HG03066 (cell line): ENCODE measurements around the gene CLASP2.

ENCODE experiments used
- ATAC-seq: cut with Tn5 transposase; IDR thresholded peaks from one replicate; pipeline ENCODE4 v1.9.1; 2021; ENCODE audit warnings: low read depth; ENCODE audit not compliant: unreplicated experiment

CLASP2 gene

DNA sequence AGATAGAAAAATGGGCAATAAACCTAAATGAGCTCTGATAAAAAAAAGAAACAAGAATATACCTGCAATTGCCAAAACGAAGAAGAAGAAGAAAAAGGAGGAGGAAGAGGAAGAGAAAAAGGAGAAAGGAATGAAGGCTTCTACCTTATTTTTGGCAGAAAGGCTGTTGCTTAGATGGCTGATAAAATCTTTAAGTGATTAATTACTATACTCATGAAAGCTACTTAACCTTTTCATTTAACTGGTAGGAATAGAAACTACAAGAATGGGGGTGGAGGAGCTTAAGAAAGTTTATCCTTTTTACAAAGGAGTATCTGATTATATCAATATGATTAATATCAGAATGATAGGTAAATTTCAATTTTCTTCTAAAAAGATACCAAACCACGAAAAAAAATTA is 75.2 kb downstream of the CLASP2 start:
- ATAC-seq, result no peak

GRCh38 chr3:33639889-33640288 is 78.2 kb downstream of the CLASP2 start:
- no peak for ATAC-seq

DNA sequence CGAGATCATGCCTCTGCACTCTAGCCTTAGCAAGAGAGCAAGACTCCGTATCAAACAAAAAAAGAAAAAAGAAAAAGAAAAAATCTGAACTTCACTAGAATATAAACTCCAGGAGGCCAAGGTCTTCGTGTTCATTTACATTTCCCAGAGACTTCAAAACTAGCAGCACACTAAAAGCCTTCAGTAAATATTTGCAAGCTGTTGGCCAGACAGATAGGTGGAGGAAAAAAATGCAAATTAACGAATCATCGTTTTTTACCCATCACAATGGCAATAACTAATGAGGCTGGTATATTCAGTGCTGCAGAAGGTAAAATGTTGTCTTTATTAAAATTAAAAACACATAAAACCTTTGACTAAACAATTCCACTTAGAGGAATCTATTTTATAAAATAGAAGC is 80.6 kb downstream of the CLASP2 start:
- no peak for ATAC-seq

DNA sequence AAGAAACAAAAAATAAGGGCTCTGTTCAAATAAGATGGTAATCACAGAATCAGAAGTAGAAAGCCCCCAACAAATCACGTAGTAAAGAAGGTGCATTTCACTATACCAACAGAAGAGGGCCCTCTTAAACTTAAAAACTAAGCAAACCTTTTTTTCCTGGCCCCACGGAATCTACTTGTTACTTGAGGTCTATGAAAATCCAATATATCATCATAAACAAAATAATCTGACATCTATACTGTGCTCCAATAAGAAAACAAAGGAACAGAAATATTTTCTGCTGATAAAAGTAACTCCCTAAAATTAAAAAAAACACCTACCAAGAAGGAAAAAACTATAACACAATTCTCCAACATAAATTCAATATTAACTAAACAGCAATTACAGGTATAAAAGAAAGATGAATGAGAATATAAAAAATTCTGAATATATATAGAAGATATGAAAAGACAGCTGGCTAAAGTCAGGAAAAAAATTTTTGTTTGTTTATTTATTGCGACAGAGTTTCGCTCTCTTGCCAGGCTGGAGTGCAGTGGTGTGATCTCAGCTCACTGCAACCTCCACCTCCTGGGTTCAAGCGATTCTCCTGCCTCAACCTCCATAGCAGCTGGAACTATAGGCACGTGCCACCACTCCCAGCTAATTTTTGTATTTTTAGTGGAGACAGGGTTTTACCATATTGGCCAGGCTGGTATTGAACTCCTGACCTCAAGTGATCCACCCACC is 81.8 kb downstream of the CLASP2 start:
- ATAC-seq, result no peak

- no peak for ATAC-seq
Measured at GRCh38 chr3:33634262-33634661, 83.8 kb downstream of the CLASP2 start.

- ATAC-seq, result no peak
Measured at GRCh38 chr3:33629219-33629618, 88.8 kb downstream of the CLASP2 start.

GRCh38 chr3:33624756-33625155 is 93.3 kb downstream of the CLASP2 start:
- ATAC-seq, result no peak

DNA sequence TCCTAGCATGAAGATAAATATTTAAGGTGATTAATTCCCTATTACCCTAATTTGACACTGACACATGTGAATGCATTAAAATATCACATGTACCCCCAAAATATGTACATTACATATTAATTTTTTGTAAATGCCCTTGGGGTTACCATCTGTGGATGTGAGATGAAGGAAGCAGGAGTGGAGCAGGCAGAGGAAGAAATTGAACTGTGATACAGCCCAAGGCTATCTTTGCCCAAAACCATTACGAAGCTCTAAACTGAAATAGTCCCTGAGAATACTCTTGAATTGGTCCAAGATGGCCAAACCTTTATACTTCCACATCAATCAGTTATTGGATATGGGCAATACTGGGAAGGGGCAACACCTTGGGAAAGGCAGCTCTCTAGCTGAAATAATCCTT is 105.0 kb downstream of the CLASP2 start:
- no peak for ATAC-seq

GRCh38 chr3:33612607-33613006 is 105.4 kb downstream of the CLASP2 start:
- ATAC-seq, result no peak

- no peak for ATAC-seq
Measured at GRCh38 chr3:33602829-33603228, 115.2 kb downstream of the CLASP2 start.

DNA sequence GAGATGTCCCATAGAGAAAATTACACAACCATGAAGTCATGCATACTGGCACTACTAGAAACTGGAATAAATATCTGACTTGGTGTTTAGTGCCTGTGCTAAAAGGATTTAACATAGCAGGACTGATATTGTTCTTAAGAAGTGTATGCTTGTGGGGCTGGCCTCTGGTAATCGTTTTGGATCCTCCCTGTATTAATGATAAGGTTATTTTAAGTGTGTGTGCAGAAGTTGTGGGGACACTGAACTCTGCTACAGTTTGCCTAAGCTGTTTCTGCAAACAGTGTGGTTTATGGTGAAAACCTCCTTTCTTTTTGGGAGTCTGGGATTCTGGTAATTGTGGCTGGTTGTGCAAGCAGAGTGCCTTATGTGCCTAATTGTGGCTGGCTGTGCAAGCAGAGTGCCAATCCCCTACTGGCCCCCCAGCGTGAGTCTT is 120.8 kb downstream of the CLASP2 start:
- ATAC-seq, result no peak

- ATAC-seq, result no peak
Measured at GRCh38 chr3:33592999-33593398, 125.1 kb downstream of the CLASP2 start.

DNA sequence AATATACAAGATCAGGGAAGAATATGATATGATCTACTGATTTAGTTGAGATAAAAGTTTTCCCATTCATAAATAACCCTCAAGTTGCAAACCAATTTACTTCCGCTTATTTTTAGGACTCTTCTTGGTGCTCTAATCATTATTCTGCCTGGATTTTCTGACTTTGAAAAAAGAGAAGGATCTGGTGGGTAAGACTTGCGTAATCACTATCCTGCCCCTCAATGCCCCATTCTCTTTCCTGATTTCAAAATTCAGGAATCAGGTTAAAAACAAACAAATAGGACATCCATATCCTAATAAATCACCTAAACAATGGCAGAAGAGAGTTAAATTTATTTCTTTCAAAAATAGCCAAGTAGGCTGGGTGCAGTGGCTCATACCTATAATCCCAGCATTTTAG is 127.5 kb downstream of the CLASP2 start:
- no peak for ATAC-seq

DNA sequence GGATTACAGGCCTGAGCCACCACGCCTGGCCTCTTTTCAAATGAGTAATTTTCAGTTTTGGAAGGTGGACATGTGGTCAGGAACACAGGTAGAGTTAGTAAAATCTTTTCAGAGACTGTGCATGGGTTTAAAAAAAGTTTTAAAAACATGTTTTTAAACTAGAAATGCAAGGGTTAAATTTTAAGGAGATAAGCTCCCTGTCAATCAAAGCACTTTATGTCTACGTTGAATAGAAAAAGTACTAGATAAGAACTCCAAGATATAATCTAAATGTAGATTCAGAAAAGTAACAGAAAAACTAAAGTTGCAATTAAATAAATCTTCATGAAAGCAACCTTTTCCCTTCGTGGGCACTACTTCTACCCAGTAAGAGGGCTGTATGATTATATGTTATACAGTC is 131.7 kb downstream of the CLASP2 start:
- ATAC-seq, result no peak

- ATAC-seq, result no peak
Measured at GRCh38 chr3:33582234-33582633, 135.8 kb downstream of the CLASP2 start.

- no peak for ATAC-seq
Measured at GRCh38 chr3:33581666-33582065, 136.4 kb downstream of the CLASP2 start.

GRCh38 chr3:33579840-33580239 is 138.2 kb downstream of the CLASP2 start:
- ATAC-seq, result no peak

GRCh38 chr3:33579178-33579510 is 138.9 kb downstream of the CLASP2 start:
- ATAC-seq, result no peak

DNA sequence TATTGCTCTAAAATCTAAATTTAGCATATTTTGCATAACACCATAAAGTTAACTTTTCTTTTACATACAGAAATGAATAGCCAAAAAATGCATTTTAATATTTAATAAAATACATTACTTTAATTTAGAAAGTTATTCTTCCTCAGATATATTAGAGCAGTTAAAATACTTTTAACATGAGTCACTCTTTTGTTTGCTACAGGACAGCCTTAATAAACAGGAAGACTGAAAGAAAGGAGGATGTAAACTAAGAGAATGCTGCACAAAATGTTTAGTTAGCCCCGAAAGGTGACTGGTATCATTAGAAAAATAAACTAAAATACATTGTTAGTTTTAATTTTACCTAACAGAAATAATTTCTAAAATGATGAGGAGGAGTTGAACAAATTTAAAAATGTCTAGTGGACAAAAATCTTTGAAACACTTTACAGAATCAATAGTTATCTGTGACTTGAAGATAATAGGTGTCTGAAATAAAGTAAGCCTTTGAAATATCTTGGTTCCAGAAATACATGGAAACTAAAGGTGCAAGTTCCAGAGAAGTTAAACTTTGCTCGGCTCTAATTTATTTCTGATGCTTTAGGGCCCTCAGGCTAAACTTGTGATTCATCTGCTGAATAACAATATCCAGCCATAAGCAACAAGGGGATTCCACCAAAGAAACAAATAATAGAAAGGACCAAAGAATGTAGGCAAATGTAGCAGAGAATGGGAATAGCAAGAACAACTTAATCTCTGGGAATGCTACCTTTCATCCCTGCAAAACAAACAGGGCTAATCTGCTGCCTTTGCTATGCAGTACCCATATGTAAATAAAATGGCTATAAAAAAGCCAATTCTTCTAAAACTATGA is 139.5 kb downstream of the CLASP2 start:
- no peak for ATAC-seq

DNA sequence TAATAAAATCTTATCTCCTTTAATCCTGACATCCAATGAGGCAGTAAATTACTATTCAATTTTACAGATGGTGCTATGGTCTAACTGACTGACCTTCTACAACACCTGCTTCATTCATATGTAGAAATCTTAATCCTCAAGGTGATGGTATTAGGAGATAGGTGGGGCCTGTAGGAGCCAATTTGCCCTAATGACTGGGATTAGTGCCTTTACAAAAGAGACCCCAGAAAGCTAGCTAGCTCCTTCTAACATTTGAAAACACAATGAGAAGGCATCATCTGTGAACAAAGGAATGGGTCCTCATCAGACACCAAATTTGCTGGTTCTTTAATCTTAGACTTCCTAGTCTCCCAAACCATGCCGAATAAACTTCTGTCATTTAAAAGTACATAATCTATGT is 140.5 kb downstream of the CLASP2 start:
- ATAC-seq, result no peak

- no peak for ATAC-seq
Measured at GRCh38 chr3:33577173-33577572, 140.9 kb downstream of the CLASP2 start.

DNA sequence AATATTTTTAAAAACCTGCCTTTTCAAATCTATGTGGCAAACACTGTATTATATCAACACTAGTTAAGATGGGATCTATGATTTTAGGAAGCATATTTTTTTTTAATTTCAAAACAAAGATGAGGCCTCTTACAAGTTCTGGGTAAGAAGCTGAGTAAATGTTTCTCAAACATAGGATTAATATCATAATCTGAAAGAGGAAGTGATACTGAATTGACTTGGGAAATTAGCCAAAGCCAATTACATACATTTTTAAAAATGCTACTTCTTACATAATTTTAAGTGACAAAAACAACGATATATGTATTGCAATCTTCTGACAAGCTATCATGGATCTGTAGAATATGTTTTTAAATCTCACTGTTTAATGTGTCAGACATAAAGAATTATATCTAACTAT is 142.7 kb downstream of the CLASP2 start:
- no peak for ATAC-seq
